Nucleus accumbens (tissue), 56 donors: ENCODE measurements around the gene PIK3AP1.

Source experiments
- DNase-seq, 56 donors: peaks; one replicate each; lab custom pipeline; 2025; lab: John Stamatoyannopoulos, UW

PIK3AP1 gene

GRCh38 chr10:96648297-96648696 is 72.0 kb downstream of the PIK3AP1 start:
- DNase-seq, result no peak

- no peak for DNase-seq
Observed at GRCh38 chr10:96647466-96647865, 72.8 kb downstream of the PIK3AP1 start.

DNA sequence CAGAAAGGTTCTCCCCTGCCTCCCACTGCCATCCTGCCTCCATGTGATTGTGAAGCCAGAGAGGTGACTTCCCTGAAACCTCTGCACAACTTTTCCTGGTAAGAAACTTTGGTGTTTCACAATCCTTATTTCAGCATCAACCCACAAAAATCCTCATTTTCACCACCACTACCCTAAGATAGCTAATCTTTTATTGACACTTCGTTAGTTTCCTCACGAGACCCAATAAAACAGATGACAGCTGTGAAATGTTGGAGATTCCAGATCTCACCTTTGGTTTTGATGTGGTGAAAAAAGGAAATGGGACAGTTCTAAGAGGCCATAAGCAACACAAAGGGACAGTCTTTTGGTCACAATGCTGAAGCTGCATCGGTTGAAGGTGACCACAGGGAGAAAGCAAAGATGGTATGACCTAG is 73.6 kb downstream of the PIK3AP1 start:
- no peak for DNase-seq

DNA sequence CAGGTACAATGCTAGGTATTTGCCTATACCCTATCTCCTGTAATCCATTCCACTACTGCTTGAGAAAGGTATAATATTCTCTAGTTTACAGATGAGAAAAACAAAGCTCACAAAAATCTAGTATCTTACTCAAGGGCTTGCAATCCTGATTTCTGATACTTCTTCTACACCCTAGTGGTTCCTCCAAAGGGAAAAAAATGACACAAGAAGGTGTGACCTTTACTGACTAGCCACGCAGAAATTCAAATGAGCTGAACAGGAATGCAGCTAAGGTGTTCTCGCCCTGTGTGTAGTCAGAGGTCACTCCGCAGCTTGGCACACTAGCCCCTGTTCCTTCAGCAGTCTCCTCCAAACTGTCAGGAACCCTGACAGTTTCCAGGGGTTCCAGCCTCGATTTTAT is 74.0 kb downstream of the PIK3AP1 start:
- no peak for DNase-seq

DNA sequence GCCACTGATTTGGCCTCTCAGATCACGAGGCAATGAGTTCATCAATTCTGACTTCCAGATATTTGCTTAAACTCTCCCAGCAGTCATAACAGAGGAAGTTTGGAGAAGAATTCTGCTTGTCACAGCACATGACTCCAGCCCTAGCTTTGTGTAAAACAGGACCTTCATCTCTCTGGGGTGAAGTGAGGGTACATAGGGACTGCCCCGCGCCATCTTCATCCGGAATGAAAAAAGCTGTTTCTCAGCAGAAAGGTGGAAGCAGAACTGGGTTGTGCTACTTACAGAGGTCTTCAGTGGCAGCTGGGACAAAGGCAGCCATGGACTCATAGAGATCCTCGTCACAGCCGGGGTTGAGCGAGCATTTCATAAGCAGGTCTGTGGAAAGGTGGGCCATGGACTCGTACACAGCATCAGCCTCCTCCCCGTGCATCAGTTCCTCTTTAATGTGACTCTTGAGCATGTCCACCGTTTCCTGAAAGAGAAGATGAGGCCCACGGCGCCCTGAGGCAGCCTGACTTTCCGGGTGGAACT is 75.1 kb downstream of the PIK3AP1 start:
- DNase-seq, result peak in 5 of 56 donors; percentile 6 to 17 (median 13)

GRCh38 chr10:96643920-96644319 is 76.4 kb downstream of the PIK3AP1 start:
- no peak for DNase-seq

- peak in 30 of 56 donors; percentile 3 to 73 (median 29) for DNase-seq
Observed at GRCh38 chr10:96642973-96643372, 77.3 kb downstream of the PIK3AP1 start.

DNA sequence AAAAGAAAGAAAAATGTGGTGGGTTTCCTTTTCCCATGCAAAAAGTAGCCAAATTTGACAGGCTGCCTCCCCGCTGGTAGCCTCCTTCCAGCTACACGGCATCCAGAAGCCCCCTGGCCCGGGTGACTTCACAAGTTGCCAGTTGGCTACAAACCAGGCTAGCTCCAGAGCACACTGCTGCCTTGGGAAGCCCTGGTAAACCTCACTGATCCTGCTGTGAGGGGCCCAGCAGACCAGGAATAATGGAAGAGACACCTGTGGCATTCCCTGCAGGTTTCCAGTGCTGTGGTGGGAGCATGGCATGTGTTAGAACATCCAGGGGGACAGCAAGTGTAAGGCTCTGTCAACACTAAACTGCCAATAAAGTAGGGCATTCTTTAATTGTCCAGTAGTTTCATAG is 77.8 kb downstream of the PIK3AP1 start:
- no peak for DNase-seq

- no peak for DNase-seq
Observed at GRCh38 chr10:96641396-96642295, 78.7 kb downstream of the PIK3AP1 start.

DNA sequence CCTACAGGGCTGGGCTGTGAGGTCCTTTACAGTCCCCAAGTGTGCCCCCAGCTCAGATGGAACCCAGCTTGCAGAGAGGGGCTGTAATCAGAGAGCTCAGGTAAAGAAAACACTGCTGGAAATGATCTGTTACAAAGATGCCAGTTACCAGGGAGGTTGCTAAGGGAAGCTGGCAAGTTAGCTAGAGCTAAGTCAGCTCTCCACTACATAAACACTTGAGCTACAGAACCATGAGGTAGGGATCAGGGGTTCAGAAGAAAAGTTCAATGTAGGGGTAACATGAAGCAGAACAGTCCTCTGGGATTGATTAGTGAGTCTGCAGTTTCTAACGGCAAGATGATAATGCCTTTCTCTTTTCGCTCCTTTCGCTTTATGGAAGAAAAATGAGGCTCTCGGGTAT is 80.4 kb downstream of the PIK3AP1 start:
- peak in 4 of 56 donors; percentile 10 to 49 (median 32) for DNase-seq

DNA sequence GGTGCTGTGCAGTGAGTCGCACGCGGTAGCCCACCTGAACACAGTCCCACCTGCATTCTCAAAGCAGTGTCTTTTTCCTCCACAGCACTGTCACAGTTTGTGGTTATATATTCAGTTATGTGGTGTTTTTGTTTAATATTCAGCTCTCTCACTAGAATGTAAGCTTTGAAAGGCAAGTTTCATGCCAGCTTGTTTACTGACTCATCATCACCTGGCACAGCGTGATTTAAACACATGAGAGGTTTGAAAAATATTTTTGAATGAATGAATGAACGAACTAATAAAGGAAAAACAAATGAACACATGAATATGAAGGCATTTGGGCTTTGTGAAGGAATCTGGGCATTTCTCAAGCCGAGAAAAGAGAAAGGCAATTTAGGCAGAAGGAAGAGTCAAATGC is 81.6 kb downstream of the PIK3AP1 start:
- DNase-seq, result peak in 1 of 56 donors; percentile 8

- DNase-seq, result no peak
Observed at GRCh38 chr10:96638120-96638519, 82.2 kb downstream of the PIK3AP1 start.

- DNase-seq, result no peak
Observed at GRCh38 chr10:96637709-96638108, 82.6 kb downstream of the PIK3AP1 start.

DNA sequence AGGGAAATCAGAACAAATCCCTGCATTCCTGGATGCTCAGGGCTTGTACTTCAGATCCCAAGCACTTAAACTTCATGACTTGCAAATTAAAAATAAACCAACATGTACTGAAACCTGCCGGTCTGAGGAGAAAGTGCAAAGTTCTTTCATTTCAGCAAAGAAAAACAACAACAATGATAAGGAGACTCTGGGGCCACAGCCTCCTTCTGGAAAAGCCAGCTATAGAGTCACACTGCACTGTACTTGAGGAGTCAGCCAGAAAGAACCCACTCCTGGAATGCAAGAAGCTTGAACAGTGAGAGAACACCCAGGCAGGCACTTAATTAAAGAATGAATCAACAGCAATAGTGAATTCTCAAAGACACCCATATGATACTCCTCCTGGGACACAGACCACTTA is 83.8 kb downstream of the PIK3AP1 start:
- DNase-seq, result no peak

DNA sequence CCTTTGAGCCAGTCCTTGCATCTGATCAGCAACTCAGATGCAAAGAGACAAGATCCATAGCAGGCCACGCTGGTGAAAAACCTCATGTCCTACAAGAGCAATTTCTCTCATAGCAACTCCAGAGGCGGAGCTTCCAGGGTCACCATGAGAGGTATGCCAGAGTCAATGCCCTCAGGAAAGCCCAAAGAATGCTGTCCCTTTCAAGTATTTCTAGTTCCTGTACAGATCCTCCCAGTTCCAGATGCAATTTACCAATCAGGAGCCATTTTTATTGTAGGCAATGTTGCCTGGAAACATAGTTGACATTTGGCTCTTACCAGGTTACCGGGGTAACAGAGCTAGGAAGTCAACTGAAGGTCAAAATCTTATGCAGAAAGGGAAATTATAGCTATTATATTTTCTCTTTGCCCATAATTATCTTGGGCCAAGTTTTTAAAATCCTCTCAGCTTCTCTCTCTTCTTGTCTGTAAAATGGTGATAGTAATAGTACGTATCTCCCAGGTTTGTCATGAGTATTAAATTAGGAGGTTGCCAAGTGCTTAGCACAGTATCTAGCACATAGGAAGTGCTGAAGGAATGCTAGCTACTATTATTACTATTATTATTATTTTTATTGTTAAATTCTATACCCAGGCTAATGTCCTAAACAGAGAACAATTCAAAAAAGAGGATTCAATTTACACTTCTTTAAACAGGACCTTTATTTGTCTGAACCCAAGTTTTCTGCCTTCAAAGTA is 87.2 kb downstream of the PIK3AP1 start:
- peak in 2 of 56 donors; percentile 10 to 16 for DNase-seq

DNA sequence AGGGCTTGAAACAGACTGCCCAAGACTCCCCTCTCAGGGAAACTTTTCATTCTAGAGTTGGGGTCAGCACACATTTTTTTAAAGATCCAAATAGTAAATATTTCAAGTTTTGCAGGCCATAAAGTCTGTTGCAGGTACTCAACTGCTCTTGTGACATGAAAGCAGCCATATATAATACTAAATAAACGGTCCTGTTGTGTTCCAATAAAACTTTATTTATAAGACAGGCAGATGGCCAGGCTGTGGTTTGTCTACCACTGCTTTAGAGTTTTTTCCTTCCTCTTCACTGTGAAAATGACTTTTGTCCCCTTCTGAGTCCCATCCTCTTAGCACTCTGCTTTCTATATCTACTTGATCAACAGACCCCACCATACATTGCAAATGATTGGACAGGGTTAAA is 93.0 kb downstream of the PIK3AP1 start:
- no peak for DNase-seq

- DNase-seq, result no peak
Observed at GRCh38 chr10:96626795-96627194, 93.5 kb downstream of the PIK3AP1 start.

- DNase-seq, result no peak
Observed at GRCh38 chr10:96625173-96625572, 95.1 kb downstream of the PIK3AP1 start.

DNA sequence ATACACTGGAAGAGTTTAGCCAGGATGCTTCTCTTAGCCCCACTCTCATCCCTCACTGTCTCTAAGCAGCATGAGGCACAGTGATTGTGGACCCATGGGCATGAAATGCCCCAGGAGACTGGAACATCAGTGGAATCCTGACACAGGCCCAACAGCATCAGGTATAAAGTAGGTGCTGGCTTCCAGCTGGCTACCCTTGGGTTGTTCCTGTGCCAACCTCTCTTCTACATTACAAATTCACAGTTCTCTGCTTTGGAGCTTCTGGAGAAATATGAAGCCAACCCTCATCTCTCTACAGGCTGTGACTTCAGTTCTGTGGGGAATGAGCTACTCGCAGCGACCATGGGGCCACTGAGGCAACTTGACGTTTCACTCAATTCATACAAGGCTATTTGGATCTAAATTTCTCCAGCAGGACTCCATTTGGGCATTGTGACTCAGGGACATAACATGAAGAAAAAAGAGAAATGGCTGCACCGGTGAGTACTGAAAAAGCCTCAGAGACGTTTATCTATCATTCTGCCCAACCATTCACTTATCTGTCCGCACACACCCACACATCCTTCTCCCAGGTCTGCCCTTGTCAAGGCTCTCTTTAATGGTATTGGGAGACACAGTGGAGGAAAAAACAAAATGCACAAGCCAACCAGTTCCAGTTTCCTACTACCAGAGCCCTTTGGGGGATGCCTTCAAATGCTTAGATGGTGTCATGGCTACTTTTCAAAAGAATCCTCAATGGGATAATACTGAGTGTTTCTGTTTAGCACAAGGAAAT is 98.1 kb downstream of the PIK3AP1 start:
- DNase-seq, result no peak
